BE2C (cell line): ENCODE data around the gene NQO2.
"Not testable (repeated sequence)": the region's sequence is repeated elsewhere in the genome, so short reads cannot be mapped to it uniquely, and the experiment has no call there.

Experiments
- DNase-seq: peaks from one replicate; pipeline ENCODE4 v3.0.0-alpha.2; 2020
- H3K27me3 ChIP-seq: fragments of 250-450 bp; sonication (Bioruptor Pico); 2 replicates; pipeline ENCODE4 v1.5.1; 2020; ENCODE audit warnings: mild to moderate bottlenecking
- H3K36me3 ChIP-seq: fragments of 250-450 bp; sonication (Bioruptor Pico); 2 replicates; pipeline ENCODE4 v1.5.1; 2020; ENCODE audit warnings: mild to moderate bottlenecking
- H3K4me1 ChIP-seq: fragments of 250-450 bp; sonication (Bioruptor Pico); 2 replicates; pipeline ENCODE4 v1.5.1; 2020
- H3K4me3 ChIP-seq: 2 replicates; pipeline ENCODE4 v1.5.1; 2011; ENCODE audit warnings: low read depth, low read length
- H3K9me3 ChIP-seq: fragments of 250-450 bp; sonication (Bioruptor Pico); 2 replicates; pipeline ENCODE4 v1.5.1; 2020
- TF ChIP-seq, protein P1 (sequence below): IDR thresholded peaks from 2 replicates; pipeline ENCODE4 v1.5.1; 2012; ENCODE audit warnings: mild to moderate bottlenecking, low read depth, low read length

The NQO2 gene

DNA sequence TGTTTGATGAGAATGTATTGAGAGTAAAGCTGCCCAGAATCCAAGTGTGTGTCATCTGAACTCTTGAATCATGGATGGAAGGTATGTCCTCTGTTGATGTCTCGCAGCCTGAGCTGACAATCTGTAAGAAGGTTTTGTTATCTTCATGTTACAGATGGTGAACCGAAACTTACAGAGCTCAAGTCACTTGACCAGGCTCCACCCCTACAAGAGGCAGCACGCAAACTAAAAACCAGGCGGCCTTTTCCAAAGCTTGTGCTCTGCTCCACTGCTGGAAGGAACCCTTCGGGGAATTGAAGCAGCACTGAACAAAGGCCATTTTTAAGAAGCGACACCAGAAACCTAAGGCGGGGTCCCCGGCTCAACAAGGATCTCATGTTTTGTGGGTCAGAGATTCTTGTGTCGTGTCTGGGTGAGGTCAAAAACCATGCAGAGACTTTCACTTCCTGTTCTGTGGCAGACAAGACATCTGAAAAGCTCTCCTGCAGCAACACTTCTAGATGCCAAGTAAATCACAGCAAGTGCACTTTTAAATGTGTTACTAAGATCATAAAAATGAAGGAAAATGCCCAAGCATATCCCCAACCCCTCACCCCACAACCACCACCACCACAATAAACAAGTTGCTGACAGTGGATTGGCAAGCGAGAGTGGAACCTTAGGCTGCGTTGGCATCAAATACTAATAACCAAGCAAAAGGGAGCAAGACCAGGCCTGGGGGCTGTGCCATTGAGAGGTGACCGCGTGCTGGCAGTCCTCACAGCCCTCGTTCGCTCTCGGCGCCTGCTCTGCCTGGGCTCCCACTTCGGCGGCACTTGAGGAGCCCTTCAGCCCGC, 27.3 kb downstream of the NQO2 start:
- Histone ChIP-seq H3K4me1 (no peaks in the 10 kb centered on the region), H3K27me3 (no peaks in the 10 kb centered on the region), H3K9me3 (no peaks in the 10 kb centered on the region; the same call in 1 of the 2 replicates), H3K4me3 (no peak overlapping the region), H3K36me3 (no peaks in the 10 kb centered on the region)
- TF ChIP-seq, protein P1, sequence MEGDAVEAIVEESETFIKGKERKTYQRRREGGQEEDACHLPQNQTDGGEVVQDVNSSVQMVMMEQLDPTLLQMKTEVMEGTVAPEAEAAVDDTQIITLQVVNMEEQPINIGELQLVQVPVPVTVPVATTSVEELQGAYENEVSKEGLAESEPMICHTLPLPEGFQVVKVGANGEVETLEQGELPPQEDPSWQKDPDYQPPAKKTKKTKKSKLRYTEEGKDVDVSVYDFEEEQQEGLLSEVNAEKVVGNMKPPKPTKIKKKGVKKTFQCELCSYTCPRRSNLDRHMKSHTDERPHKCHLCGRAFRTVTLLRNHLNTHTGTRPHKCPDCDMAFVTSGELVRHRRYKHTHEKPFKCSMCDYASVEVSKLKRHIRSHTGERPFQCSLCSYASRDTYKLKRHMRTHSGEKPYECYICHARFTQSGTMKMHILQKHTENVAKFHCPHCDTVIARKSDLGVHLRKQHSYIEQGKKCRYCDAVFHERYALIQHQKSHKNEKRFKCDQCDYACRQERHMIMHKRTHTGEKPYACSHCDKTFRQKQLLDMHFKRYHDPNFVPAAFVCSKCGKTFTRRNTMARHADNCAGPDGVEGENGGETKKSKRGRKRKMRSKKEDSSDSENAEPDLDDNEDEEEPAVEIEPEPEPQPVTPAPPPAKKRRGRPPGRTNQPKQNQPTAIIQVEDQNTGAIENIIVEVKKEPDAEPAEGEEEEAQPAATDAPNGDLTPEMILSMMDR = no peak
- no peak for DNase-seq

- H3K9me3 ChIP-seq, H3K4me3 ChIP-seq, DNase-seq, H3K36me3 ChIP-seq, H3K27me3 ChIP-seq, H3K4me1 ChIP-seq: not testable (repeated sequence)
These were observed 28.5 kb downstream of the NQO2 start for GRCh38 chr6:3028156-3028555.

GRCh38 chr6:3031857-3032640, 32.4 kb downstream of the NQO2 start:
- Histone ChIP-seq H3K27me3 (no peaks in the 10 kb centered on the region), H3K4me3 (no peak overlapping the region), H3K36me3 (no peaks in the 10 kb centered on the region), H3K9me3 (no peaks in the 10 kb centered on the region; the same call in 1 of the 2 replicates), H3K4me1 (no peaks in the 10 kb centered on the region)
- DNase-seq = no peak
- TF ChIP-seq, protein P1 = no peak

DNA sequence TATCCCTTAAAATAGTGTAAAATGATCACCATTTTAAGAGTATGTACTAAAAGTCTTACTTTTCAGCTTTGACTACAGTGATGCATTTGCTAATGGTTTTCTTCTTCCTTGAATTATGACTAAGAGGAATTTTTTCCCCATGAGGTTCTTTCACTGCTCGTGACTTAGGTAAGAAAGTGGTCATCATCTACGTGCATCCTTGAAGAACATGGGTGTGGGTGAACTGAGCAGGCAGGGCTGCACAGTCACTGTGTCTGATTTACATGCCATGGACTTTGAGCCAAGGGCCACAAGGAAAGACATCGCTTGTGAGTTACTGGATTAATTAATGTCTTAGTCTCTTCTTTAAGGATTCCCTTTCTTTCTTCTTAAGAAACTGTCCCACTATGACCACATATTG, 33.3 kb downstream of the NQO2 start:
- H3K9me3 ChIP-seq = no peaks in the 10 kb centered on the region; the same call in 1 of the 2 replicates
- DNase-seq = no peak
- TF ChIP-seq, protein P1 = no peak
- no peaks in the 10 kb centered on the region for H3K27me3 ChIP-seq
- no peak overlapping the region for H3K4me3 ChIP-seq
- no peaks in the 10 kb centered on the region for H3K4me1 ChIP-seq
- H3K36me3 ChIP-seq = no peaks in the 10 kb centered on the region

DNA sequence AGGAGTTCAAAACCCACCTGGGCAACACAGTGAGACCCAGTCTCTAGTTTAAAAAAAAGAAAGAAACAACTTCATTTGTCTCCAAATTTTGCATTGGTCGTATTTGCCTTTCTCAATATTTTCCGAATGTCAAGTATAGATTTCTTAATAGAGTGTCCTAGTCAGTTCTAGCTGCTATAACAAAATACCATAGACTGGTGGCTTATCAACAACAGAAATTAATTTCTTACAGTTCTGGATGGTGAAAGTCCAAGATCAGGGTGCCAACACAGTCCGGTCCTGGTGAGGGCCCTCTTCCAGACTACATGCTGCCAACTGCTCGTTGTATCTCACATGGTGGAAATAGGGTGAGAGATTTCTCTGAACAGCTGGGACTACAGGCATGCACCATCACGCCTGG, 34.0 kb downstream of the NQO2 start:
- TF ChIP-seq, protein P1 = no peak
- Histone ChIP-seq H3K9me3 (no peaks in the 10 kb centered on the region), H3K27me3 (no peaks in the 10 kb centered on the region), H3K36me3 (no peaks in the 10 kb centered on the region), H3K4me3 (no peak overlapping the region), H3K4me1 (no peaks in the 10 kb centered on the region)
- DNase-seq = no peak

- no peaks in the 10 kb centered on the region for H3K9me3 ChIP-seq
- TF ChIP-seq, protein P1 = no peak
- DNase-seq = no peak
- no peak overlapping the region for H3K4me3 ChIP-seq
- no peaks in the 10 kb centered on the region for H3K36me3 ChIP-seq
- no peaks in the 10 kb centered on the region for H3K4me1 ChIP-seq
- H3K27me3 ChIP-seq = no peaks in the 10 kb centered on the region
These were observed 35.7 kb downstream of the NQO2 start for GRCh38 chr6:3035397-3035796.
